ENCODE measurements around the gene ITPRIP.
A peak's percentile ranks its signal among the peaks of the same experiment; 100 is the strongest.

The ITPRIP gene

DNA sequence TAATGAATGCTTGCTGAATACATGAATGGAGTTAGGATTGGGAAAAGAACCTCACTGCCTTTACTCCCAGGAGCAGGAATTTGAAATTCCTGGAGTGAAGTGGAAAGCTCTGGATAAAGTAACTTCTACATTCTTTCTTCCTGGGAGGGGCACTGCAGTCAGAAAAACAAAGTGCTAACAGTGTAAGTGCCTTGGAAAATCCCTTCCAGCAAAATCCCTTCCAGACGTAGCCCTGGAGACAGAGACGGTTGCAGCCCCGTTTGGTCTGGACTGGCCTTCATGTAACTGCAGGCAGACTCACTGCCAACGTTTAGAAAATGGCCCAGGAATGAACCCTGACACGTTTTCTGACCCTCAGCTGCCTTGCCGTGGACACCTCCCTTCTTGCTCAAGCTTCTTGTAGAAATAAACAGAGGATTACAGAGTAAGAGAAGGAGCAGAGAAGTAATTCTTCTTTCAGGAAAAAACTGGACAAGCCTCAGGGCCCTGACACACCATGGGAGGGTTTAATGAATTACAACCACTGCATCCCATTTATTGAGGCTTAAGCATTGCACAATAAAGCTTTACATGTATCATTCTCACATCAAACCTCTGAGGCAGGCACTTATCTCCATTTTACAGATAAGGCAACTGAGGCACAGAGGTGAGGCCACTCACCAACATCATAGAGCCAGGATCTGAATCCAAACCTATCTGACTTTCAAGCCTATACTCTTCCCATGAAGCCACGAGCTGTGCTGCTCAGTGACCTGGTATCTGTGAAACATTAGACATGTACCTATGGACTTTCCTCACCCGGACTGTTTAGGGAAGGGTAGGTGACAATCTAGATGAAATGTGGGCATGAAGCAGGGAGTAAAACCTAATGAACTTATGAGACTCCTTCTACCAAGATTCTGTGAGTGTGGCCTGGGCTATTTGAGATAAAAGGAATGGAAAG, 7.8 kb downstream of the ITPRIP start:
- TF ChIP-seq, protein P1, sequence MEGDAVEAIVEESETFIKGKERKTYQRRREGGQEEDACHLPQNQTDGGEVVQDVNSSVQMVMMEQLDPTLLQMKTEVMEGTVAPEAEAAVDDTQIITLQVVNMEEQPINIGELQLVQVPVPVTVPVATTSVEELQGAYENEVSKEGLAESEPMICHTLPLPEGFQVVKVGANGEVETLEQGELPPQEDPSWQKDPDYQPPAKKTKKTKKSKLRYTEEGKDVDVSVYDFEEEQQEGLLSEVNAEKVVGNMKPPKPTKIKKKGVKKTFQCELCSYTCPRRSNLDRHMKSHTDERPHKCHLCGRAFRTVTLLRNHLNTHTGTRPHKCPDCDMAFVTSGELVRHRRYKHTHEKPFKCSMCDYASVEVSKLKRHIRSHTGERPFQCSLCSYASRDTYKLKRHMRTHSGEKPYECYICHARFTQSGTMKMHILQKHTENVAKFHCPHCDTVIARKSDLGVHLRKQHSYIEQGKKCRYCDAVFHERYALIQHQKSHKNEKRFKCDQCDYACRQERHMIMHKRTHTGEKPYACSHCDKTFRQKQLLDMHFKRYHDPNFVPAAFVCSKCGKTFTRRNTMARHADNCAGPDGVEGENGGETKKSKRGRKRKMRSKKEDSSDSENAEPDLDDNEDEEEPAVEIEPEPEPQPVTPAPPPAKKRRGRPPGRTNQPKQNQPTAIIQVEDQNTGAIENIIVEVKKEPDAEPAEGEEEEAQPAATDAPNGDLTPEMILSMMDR (IDR thresholded peaks at IDR 0.05; ENCODE audit: poor library complexity, severe bottlenecking): no peak
- Histone ChIP-seq H3K36me3 (ENCODE audit: low read depth) (peaks cover 10% of the 10 kb centered on the region), H3K27ac (ENCODE audit: poor library complexity, severe bottlenecking) (peak overlapping the region; percentile 99), H3K4me1 (ENCODE audit: insufficient read depth, poor library complexity, severe bottlenecking) (peaks cover 63% of the 10 kb centered on the region), H3K4me3 (ENCODE audit: severe bottlenecking) (no peak overlapping the region), H3K27me3 (ENCODE audit: insufficient read depth, poor library complexity, severe bottlenecking) (no peaks in the 10 kb centered on the region), H3K9me3 (ENCODE audit: severe bottlenecking) (no peaks in the 10 kb centered on the region)
- peak; percentile 30 for ATAC-seq (ENCODE audit: low read depth)
- DNase-seq (ENCODE audit: low spot score): no peak

DNA sequence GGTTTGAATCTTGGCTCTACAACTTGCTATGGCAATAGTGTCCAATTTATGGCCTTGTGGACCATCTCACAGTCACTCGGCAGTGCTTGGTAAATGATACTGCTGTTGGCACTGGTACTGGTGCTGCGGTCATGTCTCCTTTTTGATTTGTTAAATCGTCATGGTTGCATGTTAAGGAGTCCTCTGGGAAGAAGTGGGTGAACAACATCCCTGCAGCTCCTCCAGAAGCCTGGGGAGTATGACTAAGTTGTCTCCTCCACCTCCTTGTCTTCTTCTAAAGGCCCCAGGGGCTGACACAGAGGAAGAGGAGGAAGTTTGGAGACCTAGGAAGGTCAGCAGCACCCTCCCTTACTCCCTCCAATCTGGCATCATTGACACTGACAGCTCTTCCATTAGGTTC, 8.5 kb downstream of the ITPRIP start:
- Histone ChIP-seq H3K4me1 (ENCODE audit: insufficient read depth, poor library complexity, severe bottlenecking) (peaks cover 56% of the 10 kb centered on the region), H3K4me3 (ENCODE audit: severe bottlenecking) (no peak overlapping the region), H3K36me3 (ENCODE audit: low read depth) (peaks cover 16% of the 10 kb centered on the region), H3K9me3 (ENCODE audit: severe bottlenecking) (no peaks in the 10 kb centered on the region), H3K27me3 (ENCODE audit: insufficient read depth, poor library complexity, severe bottlenecking) (no peaks in the 10 kb centered on the region), H3K27ac (ENCODE audit: poor library complexity, severe bottlenecking) (peak overlapping the region; percentile 99)
- ATAC-seq (ENCODE audit: low read depth) (peak; percentile 9), DNase-seq (ENCODE audit: low spot score) (no peak)
- TF ChIP-seq, protein P1 (IDR thresholded peaks at IDR 0.05; ENCODE audit: poor library complexity, severe bottlenecking): no peak

DNA sequence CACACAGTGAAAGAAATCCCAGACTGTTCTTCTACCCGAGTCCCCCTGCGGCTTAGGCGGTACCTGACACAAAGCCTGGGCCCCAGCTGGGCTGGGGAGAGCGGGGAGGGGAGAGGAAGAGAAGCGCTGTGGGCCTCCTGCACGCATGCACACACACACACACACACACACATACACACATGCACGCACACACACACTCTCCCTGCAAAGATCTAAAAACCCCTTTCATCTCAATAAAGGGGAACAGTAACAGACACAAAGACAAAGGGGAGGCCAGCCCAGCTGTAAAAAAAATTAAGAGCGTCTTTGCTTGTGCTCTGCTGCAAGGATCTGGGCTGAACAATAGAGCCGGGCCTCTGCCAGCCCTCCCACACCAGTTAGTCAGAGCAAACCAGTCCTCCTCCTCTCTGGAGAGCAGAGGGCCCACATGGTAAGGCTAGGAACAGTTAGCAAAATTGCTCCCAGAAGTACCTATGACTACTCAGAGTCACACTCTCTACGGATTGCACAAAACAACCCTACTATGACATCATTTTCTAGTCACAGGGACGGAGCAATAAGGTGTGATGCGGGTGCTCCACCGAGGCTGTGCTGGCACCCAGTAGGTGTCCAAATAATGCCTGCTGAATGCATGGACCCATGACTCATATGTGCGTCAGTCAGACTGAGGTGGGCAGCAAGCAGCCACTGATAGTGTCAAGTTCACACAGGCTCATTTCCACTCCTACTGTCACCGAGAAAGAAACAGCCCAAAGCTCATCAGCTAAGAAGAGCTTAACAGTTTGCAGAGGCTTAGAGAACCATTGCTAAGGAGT, 9.2 kb downstream of the ITPRIP start:
- H3K9me3 ChIP-seq (ENCODE audit: severe bottlenecking): no peaks in the 10 kb centered on the region
- TF ChIP-seq, protein P1 (IDR thresholded peaks at IDR 0.05; ENCODE audit: poor library complexity, severe bottlenecking): no peak
- DNase-seq (ENCODE audit: low spot score): peak; percentile 91
- H3K4me3 ChIP-seq (ENCODE audit: severe bottlenecking): no peak overlapping the region
- no peaks in the 10 kb centered on the region for H3K27me3 ChIP-seq (ENCODE audit: insufficient read depth, poor library complexity, severe bottlenecking)
- H3K27ac ChIP-seq (ENCODE audit: poor library complexity, severe bottlenecking): peak overlapping the region; percentile 99
- ATAC-seq (ENCODE audit: low read depth): peak; percentile 74
- peaks cover 57% of the 10 kb centered on the region for H3K4me1 ChIP-seq (ENCODE audit: insufficient read depth, poor library complexity, severe bottlenecking)
- peaks cover 10% of the 10 kb centered on the region; the same call in 1 of the 2 replicates for H3K36me3 ChIP-seq (ENCODE audit: low read depth)

DNA sequence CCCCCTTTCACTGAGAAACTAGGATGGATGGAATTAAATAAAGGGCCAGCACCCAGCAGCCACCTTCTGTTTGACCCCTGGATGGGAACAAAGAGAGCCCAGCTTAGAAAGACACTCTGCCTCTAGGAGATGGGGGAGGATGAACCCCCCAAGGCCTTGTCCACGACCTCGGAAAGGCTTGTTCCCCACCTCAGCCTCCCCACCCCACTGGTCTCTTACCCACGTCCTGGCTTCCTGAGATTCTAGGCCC, 9.7 kb downstream of the ITPRIP start:
- no peak for ATAC-seq (ENCODE audit: low read depth)
- no peak overlapping the region for H3K4me3 ChIP-seq (ENCODE audit: severe bottlenecking)
- no peaks in the 10 kb centered on the region for H3K9me3 ChIP-seq (ENCODE audit: severe bottlenecking)
- TF ChIP-seq, protein P1 (IDR thresholded peaks at IDR 0.05; ENCODE audit: poor library complexity, severe bottlenecking): no peak
- H3K4me1 ChIP-seq (ENCODE audit: insufficient read depth, poor library complexity, severe bottlenecking): peaks cover 63% of the 10 kb centered on the region
- H3K36me3 ChIP-seq (ENCODE audit: low read depth): peaks cover 10% of the 10 kb centered on the region; the same call in 1 of the 2 replicates
- no peaks in the 10 kb centered on the region for H3K27me3 ChIP-seq (ENCODE audit: insufficient read depth, poor library complexity, severe bottlenecking)
- no peak for DNase-seq (ENCODE audit: low spot score)
- H3K27ac ChIP-seq (ENCODE audit: poor library complexity, severe bottlenecking): peak overlapping the region; percentile 99

Measured in RWPE2 (cell line).